Activated CD8-positive, alpha-beta memory T cell treated with anti-CD3 and anti-CD28 coated beads for 48 hours (primary cell): ENCODE measurements around the gene CCDC3.
"Not testable (repeated sequence)": the region's sequence is repeated elsewhere in the genome, so short reads cannot be mapped to it uniquely, and the experiment has no call there.

Source experiments
- DNase-seq, 3 experiments: peaks; one replicate each; pipeline ENCODE4 v3.0.0-alpha.2; 2020; ENCODE audit warnings: low read depth in 2 of 3, low spot score in 2 of 3

The CCDC3 gene

DNA sequence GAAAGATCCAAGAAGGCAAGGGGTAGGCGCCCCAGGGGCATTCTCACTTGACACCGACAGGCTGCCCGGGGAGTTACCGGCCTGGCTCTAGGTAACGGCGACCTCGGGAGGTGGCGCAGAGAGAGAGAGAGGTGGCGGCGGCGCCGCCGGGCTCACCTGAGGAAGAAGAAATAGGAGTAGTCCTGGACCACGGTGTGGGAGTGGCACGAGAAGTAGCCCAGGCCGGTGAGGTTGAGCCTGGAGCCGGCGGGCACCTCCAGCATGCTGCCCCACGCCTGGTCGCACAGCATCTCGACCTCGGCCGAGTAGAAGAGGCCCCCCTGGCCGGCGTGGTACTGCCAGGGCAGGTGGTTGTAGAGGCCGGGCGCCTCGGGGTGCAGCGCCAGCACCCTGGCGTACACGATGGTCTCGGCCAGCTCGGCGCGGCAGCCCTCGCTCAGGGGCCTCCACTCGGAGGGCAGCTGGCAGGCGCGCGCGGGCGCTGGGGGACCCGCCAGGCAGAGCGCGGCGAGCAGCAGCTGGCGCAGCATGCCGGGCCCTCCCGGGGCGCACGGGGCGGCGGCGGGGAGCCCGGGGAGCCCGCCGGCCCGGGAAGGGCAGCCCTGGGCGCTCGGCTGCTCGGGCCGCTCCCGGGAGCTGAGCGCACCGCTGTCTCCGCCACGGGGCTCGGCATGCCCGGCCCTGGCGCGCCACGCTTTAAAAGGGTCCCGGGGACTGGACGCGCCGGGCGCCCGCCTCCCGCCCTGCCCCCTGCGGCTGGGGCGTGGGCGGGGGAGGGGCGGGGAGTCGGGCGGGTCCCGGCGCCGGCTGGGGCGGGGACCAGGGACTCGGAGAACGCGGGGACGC, at the start of gene CCDC3:
TSS of gene CCDC3 (minus strand) at position 673 of the 846 bp plus-strand sequence. CDS start at position 530, 143 bp downstream.
- no peak for DNase-seq

GRCh38 chr10:13051126-13051694, 49.7 kb upstream of the CCDC3 start:
- DNase-seq: no peak

- no peak for DNase-seq
Observed at GRCh38 chr10:13049774-13050420, 48.4 kb upstream of the CCDC3 start.

- no peak for DNase-seq
Observed at GRCh38 chr10:13048762-13049161, 47.2 kb upstream of the CCDC3 start.

DNA sequence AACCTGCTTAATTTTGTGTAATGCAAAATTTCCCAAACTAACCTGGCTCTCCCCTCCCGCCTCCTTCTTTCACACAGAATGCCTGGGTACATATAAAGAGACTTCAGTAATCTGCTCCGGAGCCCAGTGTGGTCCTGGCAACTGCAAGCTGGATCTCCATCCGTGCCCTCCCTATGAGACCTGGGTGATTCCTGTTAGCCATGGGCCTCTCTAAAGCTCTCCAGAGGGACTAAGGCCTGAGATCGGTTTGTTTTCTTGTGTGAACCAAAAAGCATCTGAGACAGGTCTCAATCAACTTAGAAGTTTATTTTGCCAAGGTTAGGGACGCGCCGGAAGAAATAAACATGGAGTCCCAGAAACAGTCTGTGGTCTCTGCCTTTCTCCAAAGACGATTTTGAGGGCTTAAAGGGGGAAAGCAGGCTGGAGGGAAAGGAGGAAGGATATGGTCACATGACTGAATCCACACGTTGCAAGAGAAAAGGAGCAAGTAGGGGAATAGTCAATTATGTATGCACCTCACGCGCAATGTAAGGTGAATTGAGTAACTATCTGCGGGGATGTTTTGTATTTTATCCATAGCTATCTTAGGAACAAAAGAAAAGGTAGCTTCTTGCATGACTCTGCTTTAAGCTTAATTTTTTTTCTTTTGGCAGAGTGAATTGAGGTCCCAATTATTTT, 46.2 kb upstream of the CCDC3 start:
- DNase-seq: no peak

DNA sequence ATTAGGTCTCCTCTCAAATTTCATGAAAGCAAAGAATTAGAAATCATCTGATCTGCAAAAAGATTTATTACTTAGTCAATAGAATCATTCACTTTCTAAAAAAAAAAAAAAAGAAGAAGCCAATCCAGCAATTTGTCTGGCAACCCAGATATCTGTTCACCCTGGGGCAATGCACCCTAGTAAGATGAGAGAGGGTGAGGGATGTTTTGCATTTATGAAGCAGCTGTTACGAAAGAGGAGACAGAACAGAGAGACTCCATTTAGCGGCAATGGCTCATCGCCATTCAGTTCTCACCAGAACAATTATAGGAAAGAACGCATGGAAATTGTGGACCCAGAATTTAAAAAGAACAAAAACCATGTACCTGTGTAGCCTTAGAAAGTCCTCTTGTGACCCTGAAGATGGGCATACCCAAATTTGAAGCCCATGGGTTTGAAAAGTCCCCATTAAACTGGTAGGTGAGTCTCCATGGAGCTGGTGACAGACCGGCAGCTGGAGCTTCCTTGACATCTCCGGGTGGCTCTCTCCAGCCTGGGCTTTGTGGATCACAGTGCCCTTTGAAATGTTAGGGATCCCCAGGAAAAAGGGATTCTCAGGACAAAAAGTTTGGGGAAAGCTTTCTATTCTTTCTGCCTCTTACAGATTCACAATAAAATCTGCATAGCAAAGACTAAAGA, 45.5 kb upstream of the CCDC3 start:
- no peak for DNase-seq

GRCh38 chr10:13043520-13043919, 42.0 kb upstream of the CCDC3 start:
- no peak for DNase-seq

DNA sequence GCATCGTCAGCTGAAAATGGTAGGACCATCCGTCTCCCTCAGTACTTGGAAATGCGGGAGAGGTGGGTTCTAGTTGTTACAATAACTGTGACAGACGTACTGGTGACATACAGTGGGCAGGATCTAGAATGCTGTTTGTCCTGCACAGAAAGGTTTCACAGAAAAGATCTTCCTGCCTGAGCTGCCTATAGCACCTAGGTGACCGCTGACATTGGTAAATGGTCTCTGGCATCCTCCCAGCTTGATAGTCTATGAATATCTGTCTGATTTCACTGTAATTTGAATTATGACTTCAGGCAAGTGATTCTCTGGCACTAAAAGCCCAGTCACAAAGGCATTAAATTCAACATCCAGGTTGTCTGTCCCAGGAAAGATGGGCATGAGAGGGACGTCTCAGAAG, 38.2 kb upstream of the CCDC3 start:
- no peak for DNase-seq

DNA sequence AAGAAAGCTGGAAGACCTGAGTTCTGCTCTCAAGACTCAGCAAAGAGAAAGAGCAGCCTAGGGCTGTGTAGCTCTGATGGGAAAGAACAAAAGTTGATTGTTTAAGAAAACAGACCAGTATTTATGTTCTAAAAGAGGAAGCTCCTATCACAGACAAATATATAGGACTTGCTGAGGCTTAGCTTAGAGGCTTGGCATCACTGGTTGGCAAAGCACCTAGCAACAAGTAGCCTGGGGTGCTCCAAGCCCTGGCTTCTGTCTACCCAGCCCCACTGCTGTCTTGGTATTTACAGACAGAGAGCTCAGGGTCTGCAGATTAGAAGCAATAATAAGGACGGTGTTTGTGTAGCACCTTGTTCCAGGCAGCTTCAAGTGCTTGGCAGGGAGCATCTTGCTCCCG, 36.9 kb upstream of the CCDC3 start:
- DNase-seq: no peak

DNA sequence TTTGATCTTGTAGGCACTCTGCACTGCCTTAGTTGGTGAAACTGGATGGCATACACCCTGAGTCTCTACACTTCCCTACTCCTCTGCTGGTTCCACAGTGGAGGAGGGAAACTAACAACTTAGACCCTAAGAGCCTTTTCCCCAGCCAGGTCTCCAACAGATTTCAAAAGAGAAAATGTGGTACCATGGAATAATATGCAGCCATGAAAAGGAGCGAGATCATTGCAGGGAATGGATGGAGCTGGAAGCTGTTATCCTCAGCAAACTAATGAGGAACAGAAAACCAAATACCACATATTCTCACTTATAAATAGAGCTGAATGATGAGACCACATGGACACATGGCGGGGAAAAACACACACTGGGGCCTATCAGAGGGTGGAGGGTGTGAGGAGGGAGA, 36.3 kb upstream of the CCDC3 start:
- DNase-seq: no peak

DNA sequence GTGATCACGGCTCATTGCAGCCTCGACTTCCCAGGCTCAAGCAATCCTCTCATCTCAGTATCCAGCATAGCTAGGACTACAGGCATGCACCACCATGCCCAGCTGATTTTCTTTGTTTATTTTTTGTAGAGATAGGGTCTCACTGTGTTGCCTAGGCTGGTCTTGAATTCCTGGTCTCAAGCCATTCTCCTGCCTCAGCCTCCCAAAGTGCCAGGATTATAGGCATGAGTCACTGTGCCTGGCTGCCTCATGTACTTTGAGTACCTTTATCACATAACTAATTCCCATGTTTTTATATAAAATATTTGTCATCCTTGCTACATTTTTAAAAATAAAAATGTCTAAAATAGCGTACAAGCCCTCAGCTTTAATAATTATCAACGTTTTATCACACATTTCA, 35.3 kb upstream of the CCDC3 start:
- DNase-seq: no peak

DNA sequence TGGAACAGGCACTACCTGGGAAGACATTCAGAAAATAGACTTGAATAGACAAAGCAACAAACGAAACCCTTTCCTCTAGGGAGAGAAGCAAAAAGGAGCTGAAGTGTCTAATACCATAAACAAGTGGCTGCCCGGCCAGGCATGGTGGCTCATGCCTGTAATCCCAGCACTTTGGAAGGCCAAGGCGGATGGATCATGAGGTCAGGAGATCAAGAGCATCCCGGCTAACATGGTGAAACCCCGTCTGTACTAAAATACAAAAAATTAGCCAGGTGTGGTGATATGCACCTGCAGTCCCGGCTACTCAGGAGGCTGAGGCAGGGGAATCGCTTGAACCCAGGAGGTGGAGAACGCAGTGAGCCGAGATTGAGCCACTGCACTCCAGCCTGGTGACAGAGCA, 34.2 kb upstream of the CCDC3 start:
- DNase-seq: not testable (repeated sequence)

DNA sequence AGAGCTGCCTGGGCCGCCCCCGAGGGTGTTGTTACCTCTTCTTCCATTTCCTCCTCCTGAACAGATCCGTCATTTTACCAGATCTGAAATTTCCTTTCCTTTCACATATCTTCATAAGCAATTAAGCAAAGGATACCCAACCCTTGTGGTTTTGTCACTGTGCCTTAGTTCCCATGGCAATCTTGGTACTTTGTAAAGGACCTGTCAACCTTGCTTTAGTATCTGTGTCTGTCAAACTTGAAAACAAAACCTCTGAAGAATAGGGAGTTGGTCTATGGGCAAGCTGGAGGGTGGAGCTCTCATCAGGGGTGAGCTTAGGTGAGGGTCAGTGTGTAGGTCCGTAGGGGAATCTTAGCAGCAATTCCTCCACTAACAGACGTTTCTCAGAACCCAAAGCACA, 25.4 kb upstream of the CCDC3 start:
- DNase-seq: no peak

- DNase-seq: no peak
Observed at GRCh38 chr10:13023754-13024153, 22.2 kb upstream of the CCDC3 start.

GRCh38 chr10:13019280-13019679, 17.8 kb upstream of the CCDC3 start:
- no peak for DNase-seq

- no peak for DNase-seq
Observed at GRCh38 chr10:13018171-13018570, 16.7 kb upstream of the CCDC3 start.

- DNase-seq: no peak
Observed at GRCh38 chr10:13016886-13017285, 15.4 kb upstream of the CCDC3 start.

GRCh38 chr10:13016426-13016825, 14.9 kb upstream of the CCDC3 start:
- no peak for DNase-seq

GRCh38 chr10:13006037-13006436, 4.5 kb upstream of the CCDC3 start:
- DNase-seq: no peak

GRCh38 chr10:13003759-13004158, 2.2 kb upstream of the CCDC3 start:
- DNase-seq: no peak

DNA sequence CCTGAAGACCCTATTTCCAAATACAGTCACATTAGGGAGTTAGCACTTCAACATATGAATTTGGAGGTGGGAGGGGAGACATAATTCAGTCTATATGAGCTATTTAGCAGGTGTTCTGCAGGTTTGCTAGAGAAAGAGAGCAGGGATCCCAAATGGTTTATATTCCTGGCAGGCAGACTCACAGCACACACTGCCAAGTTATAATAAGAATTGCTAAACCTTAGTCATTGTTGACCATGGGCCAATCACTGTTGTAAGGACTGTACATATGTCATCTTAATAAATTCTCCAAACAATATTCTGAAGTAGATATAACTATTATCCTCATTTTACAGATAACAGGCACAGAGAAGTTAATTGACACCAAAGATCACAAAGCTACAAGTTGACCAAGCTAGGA, 1.5 kb upstream of the CCDC3 start:
- no peak for DNase-seq
